HL-60/S4 (cell line): ENCODE results near the gene CIAO2A.
"Not testable (repeated sequence)": the region's sequence is repeated elsewhere in the genome, so short reads cannot be mapped to it uniquely, and the experiment has no call there.

ENCODE experiments used
- in situ Hi-C: fragments of 300-500 bp; cut with MboI; formaldehyde crosslinking; loops from 2 replicates; pipeline ENCODE4 v1.14.3; 2022; ENCODE audit warnings: low sequenced_read_pairs

CIAO2A gene

GRCh38 chr15:64112073-64112772 is 18.6 kb upstream of the CIAO2A start:
- in situ Hi-C loops = no loop called here

- in situ Hi-C loops = no loop called here
These were observed 18.0 kb upstream of the CIAO2A start for GRCh38 chr15:64111679-64112050.

DNA sequence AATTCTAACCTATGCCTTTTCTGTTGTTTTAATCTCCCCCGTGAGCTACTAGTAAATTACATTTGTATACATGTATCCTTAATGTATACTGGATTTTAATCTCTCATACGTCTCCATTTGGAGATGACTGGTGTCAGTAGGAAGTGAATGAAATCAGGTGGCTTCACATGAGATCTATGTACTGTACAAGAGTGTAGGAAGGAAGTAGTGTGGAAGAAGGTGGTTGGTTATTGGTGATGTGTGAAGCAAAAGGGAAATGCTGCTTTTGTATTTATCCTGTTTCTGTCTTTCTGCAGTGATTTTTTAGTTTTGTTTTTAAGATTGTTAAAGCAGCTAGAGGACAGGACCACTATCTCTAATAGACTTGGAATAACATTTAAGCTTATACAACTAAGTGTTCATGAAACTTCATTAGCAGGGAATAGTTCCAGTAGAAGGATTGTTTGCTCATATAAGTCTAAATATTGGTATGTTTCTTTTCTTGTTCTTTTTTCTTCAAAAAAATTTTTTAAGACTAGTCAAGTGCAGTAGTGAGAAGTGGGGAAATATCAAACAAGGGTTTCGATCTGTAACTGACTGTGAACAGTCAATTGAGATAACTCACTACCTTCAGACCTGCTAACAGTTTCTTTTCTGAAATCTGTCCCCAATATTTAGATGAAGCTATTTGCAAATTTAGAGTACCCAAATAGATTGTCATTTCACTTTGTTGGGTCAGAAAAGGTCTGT is 17.5 kb upstream of the CIAO2A start:
- in situ Hi-C loops = no loop called here

- in situ Hi-C loops = not testable (repeated sequence)
These were observed 16.6 kb upstream of the CIAO2A start for GRCh38 chr15:64110108-64110701.

DNA sequence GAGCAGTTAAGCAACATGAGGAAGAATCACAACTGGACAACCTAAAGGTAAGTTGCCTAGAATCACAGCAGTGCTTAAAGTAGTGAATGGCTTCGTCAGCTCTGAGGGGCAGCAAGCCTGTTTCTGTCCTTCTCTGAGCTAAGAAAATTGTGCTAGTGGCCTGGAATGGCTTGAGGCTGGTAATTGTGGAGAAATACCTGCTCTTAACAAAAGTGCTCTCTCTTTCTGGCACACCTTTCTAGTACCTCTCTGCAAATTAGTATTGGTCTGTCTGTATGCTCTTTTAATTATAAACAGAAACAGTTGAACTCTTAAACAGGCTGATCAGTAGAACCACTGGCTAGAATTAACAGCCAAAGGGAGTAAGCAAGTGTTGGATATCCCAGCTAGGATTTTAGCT is 13.7 kb upstream of the CIAO2A start:
- in situ Hi-C loops = no loop called here

DNA sequence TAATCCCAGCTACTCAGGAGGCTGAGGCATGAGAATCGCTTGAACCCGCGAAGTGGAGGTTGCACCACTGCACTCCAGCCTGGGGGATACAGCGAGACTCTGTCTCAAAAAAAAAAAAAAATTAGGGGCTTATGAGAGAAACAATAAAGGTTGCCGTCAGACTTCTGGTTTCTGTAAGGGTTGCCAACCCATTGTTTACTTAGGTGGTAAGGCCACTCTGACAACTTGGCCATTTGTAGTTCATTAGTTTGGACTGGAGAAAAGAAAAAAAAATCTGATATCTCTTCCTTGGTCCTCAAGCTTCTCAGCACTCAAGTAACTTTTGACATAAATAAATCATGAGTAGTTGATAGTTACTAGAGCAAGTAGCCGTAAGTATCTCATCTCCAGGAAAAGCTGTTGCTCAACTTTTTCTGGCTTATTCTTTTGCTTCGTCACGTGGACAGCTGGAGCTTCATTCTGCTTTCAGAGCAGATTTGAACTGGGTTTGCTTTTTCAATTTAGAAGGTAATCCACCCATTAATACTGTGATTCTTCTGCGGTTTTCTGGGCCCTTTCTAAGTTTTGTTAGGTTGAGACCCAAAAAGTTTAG is 11.6 kb upstream of the CIAO2A start:
- in situ Hi-C loops = no loop called here

GRCh38 chr15:64102497-64102896 is 8.9 kb upstream of the CIAO2A start:
- in situ Hi-C loops = no loop called here

DNA sequence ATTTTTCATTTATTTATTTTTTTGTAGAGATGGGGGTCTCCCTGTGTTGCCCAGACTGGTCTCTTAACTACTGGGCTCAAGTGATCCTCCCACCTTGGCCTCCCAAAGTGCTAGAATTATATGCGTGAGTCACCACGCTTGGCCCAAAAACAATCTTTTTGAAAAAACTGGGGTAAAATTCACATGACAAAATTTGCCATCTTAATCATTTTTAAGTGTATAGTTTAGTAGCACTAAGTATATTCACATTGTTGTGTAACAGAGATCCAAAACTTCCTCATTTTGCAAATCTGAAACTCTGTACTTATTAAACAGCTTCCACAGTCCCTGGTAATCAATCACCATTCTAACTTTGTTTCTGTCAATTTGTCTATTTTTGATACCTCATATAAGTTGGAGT is 7.3 kb upstream of the CIAO2A start:
- in situ Hi-C loops = no loop called here

- in situ Hi-C loops = no loop called here
These were observed 5.7 kb upstream of the CIAO2A start for GRCh38 chr15:64099379-64099778.

- in situ Hi-C loops = no loop called here
These were observed 3.2 kb upstream of the CIAO2A start for GRCh38 chr15:64096668-64097384.

- in situ Hi-C loops = no loop called here
These were observed 2.4 kb upstream of the CIAO2A start, which contains the start of gene SNX1 for GRCh38 chr15:64095795-64096667. Gene SNX1 (plus strand): TSS chr15:64095982. CDS start chr15:64096014, 32 bp downstream.

GRCh38 chr15:64095431-64095794 is 1.8 kb upstream of the CIAO2A start:
- in situ Hi-C loops = no loop called here

DNA sequence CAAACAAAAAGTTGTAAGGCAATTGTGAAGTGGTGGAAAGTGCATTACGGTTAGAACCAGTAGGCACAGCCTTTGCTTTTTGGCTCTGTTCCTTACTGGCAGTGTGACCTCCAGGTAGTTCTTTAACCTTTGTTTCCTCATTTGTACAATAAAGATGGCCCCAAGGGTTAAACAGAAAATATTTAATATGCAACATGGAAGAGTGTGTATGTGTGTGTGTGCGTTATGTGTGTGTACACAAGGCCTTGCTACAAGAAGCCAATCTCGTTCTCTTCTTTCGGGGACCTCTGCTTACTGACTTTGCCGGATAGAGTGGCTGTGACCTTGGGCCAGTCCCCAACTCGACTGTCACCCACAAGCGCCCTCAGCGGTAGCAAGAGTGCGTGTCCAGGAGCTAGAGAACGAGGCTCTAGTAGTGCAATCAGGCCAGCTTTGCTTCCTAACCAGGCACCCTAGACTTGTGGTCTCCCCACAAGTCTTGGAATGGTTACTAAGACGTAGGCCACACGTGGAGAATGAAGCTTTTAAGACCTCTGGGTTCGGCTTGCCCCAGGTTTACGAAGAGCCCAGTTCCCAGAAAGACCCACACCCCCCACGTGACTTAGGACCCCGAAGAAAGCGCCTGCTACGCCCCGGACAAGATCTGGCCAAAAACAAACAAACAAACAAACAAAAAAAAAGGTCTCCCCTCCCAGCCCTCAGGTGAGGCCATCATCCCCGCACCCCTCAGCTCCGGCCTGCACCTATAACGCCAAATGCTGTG is 593 bp downstream of the CIAO2A start:
- in situ Hi-C loops = no loop called here

- in situ Hi-C loops = no loop called here
These were observed 1.4 kb downstream of the CIAO2A start for GRCh38 chr15:64092075-64092820.

DNA sequence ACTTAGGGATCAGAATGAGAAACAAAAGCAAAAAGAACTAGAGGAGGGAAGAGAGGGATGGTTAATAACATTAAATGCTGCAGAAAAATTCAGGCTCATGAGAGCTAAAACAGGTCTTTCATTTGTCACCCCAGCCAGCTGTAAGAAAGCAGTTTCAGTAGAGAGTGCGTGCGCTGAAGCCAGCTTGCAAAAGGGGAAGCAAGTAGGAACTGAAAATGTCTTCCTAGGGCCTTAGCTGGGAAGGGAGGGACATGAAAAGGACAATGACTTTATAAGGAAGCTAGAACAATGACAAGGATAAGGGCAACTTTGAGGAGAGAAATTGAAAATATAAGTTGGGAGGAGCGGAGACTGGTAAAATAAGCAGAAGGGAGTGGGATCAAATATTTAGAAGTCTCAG is 3.1 kb downstream of the CIAO2A start:
- in situ Hi-C loops = no loop called here

GRCh38 chr15:64089543-64090280 is 3.9 kb downstream of the CIAO2A start:
- in situ Hi-C loops = no loop called here

DNA sequence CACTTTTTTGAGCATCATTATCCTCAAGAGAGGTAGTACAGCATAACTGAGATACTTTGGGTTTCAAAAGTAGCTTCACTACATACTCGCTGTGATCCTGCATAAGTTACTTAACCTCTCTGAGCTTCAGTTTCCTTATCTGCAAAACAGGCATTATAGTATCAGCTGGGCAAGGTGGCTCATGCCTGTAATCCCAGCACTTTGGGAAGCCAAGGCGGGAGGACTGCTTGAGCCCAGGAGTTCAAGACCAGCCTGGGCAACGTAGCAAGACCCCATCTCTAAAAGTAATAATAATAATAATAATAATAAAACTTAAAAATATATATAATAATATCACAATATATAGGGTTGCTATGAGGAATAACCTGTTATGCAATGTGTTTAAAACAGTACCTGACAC is 10.9 kb downstream of the CIAO2A start:
- in situ Hi-C loops = no loop called here

GRCh38 chr15:64073496-64073895 is 20.1 kb downstream of the CIAO2A start:
- in situ Hi-C loops = loop anchor here (10.0 to 25.0 kb wide), 3 partner anchors 329 to 611 kb away; no protein-coding TSS in a partner anchor
